HG03460 (cell line): ENCODE data around the gene ARF1.

Experiments used
- ATAC-seq: cut with Tn5 transposase; IDR thresholded peaks from one replicate; pipeline ENCODE4 v1.9.1; 2021; ENCODE audit not compliant: unreplicated experiment

The ARF1 gene

DNA sequence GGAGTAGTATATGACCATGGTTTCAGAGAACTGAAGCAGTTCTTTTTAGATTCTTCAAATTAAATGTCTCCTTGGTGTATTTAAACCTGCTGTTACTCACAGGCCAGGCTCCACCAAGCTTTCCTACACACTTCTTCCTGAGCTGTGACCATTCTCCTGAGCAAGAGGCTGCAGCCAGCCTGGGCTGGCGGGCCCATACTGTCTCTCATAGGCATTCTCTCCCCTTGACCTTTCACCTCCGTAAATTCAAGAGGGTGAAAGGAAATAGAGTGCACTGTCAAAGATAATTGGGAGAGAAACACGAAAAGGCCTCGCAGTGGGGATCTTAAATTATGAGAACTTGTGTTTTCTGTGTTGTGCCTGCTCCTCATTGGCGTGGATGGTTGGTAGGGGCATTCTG is 2.3 kb downstream of the ARF1 start:
- no peak for ATAC-seq

DNA sequence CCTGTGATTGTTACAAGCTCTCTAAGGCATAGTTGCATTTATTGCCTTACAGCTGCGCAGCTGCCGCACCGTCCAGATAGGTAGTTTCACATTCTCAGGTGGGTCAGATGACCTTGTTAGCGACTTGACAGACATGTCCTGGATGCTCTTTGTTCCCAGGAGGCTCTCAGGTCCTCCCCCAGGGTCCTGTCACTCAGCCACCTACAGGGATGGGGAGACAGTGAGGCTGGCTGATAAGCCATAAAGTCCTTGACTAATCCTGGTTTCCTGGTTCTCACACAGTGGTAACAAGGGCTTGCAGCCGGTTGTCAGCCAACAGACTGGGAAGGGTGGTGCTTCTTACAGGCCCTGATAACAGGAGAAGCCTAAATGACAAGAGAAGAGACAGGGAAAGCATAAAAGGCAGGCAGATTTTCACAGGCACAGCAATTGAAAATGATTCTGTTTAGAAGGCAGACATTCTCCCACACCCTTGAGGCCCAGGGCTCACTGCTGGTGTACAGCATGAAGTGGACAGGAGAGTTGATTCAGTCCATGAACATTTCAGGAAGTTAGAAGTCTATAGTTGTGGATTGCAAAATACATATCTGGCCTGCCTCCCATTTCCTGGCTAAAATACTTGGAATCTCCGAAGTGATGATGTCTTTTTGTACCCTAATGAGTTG is 2.9 kb downstream of the ARF1 start:
- ATAC-seq, result no peak

DNA sequence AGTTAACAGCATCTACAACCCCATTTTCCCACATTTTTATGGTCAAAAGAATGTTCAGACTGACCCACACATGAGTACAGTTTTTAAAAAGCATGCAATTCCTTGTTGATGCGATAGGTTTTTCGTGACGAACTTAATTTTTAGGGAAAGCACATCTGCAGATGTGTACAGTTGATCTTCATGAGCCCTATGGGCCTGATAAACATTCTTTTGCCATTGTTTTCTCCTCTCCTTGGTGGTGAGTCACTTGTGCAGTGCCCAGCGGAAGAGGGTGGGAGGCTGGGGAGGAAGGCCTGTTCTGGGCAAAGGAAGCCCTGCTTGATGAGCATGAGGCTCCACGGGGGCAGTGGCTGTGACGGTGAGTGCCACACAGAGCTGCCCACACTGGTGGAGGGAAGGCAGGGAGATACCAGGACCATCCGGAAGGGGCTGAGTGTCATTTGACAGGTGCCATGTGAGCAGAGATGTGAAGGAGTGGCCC is 5.3 kb downstream of the ARF1 start:
- ATAC-seq, result no peak

DNA sequence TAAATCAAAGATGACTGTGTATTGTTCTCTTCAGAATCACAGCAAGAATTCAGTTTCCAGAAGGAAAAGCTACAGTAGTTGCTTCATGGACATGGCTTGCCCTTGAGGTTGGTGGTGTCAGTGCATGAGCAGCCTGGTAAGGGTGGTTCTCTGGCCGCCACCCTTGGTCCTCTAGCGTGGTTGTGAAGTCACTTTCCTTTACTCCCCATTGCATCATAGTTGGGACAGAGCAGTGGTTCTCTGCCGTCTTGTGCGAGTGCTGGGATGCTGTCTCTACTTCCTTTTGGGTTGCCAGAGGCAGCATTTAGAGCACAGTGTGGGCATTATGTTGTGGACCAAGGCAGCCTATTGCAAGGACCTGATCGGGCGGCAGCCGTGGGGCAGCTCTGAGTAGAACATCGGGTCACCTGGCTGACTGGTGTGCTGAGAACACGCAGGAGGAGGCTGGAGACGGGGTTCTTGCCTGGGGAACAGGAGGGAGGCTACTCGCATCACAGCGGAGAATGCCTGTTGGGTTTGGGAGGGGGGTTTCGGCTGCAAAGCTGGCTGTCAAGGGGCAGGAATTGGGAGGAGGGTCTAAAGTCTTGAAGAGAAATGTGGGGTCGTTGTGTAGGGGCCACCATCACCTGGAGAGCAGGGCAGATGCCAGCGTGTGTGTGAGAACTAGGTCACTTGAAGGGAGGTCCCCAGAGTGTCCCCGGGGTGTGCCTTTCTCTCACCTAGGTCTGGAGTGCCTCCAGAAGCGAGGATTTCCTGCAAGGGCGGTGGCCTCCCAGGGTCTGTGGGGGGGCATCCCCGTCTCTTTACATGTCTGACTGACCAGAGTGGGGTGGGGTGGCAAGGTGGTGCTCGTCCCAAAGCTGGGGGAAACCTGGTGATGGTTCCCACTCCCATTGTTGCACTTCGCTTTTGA is 6.3 kb downstream of the ARF1 start:
- no peak for ATAC-seq

DNA sequence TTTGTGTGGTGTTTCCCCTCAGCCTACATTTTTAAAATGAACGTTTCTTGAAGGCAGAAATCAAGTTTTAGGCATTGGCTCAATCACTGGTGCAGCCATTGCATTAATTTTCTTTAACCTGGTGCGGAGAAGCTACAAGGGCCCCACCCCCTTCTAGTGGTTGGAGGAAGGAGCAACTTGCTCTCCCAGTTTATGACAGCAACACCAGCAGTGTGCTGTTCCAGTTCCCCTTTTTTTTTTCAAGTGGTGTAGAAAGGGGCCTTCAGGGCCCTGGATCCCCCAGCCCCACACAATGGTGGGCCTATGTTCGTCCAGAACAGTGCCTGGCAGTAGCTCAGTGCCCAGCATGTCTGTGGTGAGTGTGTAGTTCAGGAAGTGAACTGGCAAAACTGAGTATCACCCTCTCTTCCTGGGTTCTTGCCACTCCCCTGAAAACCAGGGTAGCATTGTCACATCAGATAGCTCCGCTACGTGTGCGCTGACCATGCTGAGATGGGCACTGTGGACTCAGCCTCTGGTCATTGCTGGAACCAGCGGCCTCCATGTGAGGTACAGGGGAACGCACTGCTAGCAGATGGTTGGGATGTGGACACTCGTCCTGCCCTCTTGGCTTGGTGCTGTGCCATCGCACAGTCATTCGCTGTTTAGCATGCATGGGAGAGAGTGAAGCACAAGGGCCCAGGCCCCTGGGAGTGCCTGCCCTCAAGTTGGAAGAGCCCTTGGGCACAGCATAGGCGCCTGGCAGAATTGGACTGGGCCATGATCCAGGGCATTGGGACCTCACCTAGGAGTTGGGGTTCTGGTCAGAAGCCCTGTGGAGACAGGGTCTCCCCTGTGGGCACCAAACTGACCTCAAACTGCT is 7.2 kb downstream of the ARF1 start:
- no peak for ATAC-seq

DNA sequence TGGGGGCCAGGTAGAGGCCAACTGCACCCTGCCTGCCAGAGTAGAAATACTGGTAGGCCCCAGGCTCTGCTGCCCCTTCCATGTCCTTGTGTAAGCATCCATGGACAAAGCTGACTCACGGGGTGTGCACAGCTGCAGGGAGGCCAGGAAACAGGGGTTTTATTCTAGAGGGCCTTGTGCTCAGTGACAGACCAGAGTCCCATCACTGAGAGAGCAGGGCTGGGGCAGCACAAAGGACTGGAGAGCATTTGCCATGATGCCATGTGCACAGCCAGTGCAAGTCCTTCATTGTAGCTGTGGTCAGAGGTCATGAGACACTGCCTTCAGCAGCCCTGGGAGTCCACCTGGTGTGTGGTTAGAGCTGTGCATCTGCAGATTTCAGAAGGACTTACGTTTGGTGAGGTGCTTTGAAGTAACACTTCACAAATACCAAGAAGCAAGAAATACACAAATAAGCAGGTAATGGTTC is 8.1 kb downstream of the ARF1 start:
- ATAC-seq, result no peak

DNA sequence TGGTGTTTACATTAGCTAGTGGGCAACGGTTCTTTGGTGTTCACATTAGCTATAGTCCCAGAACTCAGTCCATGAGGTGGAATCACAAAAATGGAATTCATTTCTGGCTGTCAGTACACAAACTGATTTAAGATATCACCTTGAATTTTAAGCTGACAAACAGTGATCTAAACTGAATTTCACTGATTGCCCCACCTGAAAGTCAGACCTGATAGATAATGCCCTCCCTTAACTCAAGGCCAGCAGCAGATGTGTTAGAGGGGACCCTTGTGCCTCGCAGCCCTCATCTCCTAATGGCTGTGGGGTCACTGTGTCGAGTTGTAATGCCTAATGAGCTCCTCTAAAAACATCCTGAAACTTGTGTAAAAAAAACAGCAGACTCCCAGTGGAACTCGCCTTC is 8.6 kb downstream of the ARF1 start:
- no peak for ATAC-seq

DNA sequence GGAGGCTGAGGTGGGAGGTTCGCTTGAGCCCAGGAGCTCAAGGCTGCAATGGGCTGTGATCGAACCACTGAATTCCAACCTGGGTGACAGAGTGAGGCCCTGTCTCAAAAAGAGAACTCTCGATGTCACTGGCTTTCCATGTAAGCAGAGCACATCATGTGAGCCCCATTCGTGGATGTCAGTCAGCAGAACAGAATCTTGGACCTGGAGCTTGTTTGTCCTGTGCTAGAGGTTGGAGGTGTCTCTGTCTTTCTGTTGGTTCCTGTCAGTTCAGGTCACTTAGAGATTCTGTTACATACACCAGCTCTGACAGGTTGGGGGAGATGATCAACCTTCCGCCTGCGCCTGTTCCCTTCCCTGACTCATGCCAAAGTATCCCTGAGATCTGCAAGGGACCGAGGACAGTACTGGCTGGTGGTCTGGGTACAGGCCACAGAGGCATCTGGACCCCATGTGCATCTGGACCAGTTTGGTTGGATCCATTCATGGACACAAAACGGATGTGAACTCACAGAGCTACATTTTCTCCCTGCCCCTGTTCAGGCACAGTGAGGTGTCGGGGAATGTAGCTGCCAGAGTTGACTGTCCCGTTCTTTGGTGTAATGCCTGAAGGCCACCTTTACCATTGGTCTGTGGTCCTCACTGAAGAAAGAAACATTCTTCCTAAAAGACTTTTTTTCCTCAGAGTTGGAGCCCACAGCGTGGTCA is 10.0 kb downstream of the ARF1 start:
- no peak for ATAC-seq

DNA sequence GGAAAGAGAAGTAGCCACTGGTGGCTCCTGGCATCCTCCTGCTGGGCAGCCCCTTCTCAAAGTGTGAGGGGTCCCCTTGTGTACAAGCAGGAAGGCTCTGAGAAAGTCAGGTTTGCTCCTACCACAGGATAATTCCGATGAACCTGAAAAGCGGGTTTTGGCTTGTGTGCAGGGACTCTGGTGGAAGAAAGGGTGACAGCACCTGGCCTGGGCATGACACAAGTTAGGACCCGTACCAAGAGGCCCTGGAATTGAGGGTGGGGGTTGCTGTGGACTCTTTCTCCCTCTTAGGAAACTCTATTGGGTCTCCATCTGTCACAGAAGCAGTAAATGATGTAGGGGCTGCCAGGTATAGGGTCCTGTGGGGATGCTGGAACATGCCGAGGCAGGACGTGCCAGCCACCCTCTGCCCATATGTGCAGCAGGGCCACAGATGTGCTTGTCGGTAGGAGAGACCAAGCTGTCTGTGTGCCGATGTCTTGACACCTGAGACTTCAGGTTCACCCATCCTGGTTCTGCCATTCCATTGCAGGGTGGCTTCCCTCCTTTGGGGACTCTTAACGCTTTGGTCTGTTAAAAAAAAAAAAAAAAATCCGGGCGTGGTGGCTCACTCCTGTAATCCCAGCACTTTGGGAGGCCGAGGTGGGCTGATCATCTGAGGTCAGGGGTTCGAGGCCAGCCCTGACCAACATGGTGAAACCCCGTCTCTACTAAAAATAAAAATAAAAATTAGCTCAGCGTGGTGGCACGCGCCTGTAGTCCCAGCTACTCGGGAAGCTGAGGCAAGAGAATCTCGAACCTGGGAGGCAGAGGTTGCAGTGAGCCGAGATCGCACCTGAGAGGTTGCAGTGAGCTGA is 10.8 kb downstream of the ARF1 start:
- ATAC-seq, result no peak

DNA sequence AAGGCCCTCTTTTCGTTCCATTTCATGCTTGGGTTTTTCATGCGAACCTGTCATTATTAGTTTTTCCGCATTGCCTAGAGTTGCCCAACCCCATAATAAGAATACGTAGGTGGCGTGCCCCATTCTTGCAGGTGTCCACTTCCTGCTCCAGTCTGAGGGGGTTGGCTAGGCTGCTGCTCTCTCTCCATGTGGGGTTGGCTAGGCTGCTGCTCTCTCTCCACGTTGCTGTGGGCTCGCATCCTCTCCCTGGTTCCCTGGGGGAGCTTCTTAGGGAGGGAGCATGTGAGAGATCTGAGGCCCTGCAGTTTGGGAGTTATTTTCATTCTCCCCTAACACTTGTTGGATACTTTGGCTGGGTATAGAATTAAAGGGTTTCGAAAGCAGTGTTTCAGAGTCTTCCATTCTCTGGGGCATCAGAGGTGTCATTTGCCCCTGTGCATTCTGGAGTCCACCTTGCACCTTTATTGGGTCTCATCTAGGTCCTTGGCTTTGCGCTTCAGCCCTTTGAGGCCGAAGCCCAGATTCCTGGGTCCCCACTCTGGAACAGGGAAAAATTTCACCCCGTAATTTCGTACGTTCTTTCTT is 12.0 kb downstream of the ARF1 start:
- ATAC-seq, result no peak

DNA sequence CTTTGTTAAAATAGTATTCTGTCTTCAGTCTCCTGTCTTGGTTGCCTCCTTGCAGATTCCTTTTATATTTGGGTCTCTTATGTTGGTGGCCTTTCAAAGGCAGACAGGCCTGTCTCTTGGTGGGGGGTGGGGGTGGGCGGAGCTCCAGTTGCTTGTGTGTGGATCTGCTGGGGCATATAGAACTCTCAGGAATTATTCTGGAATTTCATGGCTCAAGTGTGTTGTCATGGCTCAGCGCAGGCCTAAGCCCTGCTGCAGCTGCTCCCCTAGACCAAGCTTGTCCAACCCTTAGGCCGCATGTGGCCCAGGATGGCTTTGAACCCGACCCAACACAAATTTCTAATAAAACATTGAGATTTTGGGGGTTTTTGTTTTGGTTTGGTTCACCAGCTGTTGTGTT is 12.7 kb downstream of the ARF1 start:
- ATAC-seq, result no peak

DNA sequence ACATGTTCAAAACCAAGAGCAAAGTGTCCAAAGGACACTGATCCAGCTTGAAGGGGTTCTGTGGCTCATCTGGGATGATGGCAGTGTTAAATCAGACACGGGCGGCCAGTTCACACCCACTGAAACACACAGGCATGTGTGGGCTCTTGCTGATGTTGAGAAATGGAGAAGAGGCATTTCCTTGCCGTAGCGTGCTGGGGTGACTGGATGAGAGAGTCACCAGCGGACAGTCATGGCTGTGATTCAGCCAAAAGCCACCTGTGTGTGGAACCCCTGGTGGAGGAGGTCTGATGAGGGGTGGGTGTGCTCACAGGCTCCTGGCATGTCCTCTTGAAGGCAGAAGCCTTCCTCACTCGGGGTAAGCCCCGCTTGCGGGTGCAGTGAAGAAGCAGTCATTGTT is 13.4 kb downstream of the ARF1 start:
- ATAC-seq, result no peak

DNA sequence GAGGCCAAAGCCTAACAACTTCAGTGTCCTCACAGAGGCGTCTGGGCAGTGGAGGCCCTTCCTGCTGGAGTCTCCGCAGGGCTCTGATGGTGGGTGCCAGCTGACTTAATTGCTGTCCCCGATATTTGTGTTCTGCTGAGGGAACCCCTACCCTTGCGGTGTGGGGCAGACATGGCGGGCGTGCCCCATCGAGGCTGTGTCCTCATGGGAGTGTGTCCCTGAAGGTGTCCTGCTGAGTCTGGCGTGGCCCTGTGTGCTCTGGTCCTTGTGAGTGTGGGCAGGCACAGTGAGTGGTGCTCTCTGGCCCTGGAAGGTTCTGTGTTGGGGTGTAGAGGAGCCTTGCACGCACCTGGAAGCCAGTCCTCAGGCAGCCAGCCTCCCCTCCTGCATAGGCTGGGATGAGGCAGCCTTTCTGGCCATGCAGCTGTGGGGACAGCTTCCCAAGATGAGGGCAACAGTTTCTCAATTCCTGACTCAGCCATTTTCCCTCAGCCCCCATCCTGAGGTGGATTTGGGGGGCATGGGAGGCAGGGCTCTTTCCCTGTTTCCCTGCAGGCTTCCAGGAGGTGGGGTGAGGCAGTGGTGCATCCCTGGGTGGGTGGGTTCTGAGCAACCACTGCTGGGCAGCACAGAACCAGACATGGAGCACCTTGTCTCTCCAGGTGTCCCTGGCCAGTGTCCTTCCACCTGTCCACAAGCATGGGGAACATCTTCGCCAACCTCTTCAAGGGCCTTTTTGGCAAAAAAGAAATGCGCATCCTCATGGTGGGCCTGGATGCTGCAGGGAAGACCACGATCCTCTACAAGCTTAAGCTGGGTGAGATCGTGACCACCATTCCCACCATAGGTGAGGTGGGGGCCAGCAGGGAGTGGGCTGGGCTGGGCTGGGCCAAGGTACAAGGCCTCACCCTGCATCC is 14.2 kb downstream of the ARF1 start:
- ATAC-seq, result no peak

DNA sequence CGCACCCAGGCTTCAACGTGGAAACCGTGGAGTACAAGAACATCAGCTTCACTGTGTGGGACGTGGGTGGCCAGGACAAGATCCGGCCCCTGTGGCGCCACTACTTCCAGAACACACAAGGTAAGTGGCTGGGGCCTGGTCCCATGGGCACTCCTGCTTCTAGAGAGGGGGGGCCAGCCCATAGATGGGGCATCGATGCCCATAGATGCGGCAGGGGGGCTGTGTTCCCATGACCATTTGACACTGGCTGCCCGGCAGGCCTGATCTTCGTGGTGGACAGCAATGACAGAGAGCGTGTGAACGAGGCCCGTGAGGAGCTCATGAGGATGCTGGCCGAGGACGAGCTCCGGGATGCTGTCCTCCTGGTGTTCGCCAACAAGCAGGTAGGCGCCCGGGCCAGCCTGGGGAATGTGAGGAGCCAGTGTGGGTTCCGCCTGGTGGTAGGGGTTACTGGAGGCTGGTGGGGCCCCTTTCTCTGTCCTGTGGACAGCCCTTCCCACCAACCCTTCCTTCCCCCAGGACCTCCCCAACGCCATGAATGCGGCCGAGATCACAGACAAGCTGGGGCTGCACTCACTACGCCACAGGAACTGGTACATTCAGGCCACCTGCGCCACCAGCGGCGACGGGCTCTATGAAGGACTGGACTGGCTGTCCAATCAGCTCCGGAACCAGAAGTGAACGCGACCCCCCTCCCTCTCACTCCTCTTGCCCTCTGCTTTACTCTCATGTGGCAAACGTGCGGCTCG is 15.0 kb downstream of the ARF1 start:
- no peak for ATAC-seq

DNA sequence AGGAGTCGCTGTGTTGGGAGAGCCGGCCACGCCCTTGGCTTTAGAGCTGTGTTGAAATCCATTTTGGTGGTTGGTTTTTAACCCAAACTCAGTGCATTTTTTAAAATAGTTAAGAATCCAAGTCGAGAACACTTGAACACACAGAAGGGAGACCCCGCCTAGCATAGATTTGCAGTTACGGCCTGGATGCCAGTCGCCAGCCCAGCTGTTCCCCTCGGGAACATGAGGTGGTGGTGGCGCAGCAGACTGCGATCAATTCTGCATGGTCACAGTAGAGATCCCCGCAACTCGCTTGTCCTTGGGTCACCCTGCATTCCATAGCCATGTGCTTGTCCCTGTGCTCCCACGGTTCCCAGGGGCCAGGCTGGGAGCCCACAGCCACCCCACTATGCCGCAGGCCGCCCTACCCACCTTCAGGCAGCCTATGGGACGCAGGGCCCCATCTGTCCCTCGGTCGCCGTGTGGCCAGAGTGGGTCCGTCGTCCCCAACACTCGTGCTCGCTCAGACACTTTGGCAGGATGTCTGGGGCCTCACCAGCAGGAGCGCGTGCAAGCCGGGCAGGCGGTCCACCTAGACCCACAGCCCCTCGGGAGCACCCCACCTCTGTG is 15.9 kb downstream of the ARF1 start:
- no peak for ATAC-seq

DNA sequence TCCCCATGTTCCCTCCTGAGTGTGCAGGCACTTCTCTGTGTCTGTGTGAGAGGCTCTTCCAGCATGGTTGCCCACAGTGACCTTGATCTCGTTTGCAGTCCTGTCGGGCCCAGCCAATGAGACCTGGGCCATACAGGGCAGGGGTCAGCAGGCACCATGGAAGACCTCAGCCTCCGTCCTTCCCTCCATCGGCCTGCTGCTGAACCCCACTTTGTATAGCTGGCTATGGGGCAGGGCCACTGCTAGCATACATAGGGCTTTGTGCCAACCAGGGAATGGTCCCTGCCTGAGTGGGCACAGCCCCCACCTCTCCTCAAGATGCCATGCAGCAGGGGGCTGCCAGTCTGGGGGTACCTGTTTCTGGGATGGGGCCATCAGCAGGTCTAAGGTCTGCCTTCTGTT is 16.8 kb downstream of the ARF1 start:
- ATAC-seq, result no peak
